H1 (cell line): ENCODE results near the gene TGM2. TPM values are rescaled to one million over a fixed set of nuclear protein-coding genes. Genes with fewer than 3 reads are reported as not detected.

Experiments
- CTCF ChIA-PET: fragments of 300-600 bp; sonication (Branson Sonifier 250); formaldehyde crosslinking; loops from one replicate; lab custom pipeline; 2021; ENCODE audit not compliant: partially characterized antibody; lab: Charles Lee
- POLR2A ChIA-PET: fragments of 300-600 bp; sonication (Branson Sonifier 250); formaldehyde crosslinking; loops from one replicate; lab custom pipeline; 2021; ENCODE audit warnings: inconsistent platforms; ENCODE audit not compliant: partially characterized antibody; lab: Charles Lee
- DNase-seq, 2 experiments: peaks; one replicate each; pipeline versions ENCODE4 v3.0.0 to v3.0.0-alpha.2; 2010 to 2022; ENCODE audit warnings: low spot score in 2 of 2, low read depth in 1 of 2, mixed read lengths in 1 of 2
- FAIRE-seq: peaks from 2 replicates; lab custom pipeline; 2011; peaks lifted over from hg19 to GRCh38; lab: Jason Lieb, UNC
- H2AFZ ChIP-seq: 2 replicates; pipeline ENCODE4 v1.8.1; 2012; ENCODE audit warnings: low read length, inconsistent platforms
- H2AK5ac ChIP-seq: 2 replicates; pipeline ENCODE4 v1.6.1; 2013; ENCODE audit warnings: low read depth, low read length
- H2BK120ac ChIP-seq: replicated peaks from 2 replicates; pipeline ENCODE3; 2013; ENCODE audit warnings: low read depth, low read length, inconsistent platforms
- H2BK12ac ChIP-seq: 2 replicates; pipeline ENCODE4 v1.6.1; 2013; ENCODE audit warnings: low read depth, low read length
- H2BK15ac ChIP-seq: 2 replicates; pipeline ENCODE4 v1.6.1; 2013; ENCODE audit warnings: low read length
- H2BK20ac ChIP-seq: 2 replicates; pipeline ENCODE4 v1.6.1; 2013; ENCODE audit warnings: low read length
- H2BK5ac ChIP-seq: 2 replicates; pipeline ENCODE4 v1.6.1; 2013; ENCODE audit warnings: low read depth, low read length
- H3K14ac ChIP-seq: 2 replicates; pipeline ENCODE4 v1.6.1; 2013; ENCODE audit warnings: inconsistent platforms; ENCODE audit not compliant: insufficient read length
- H3K18ac ChIP-seq: 2 replicates; pipeline ENCODE4 v1.6.1; 2013; ENCODE audit warnings: low read length; ENCODE audit errors: extremely low read depth
- H3K23ac ChIP-seq: 2 replicates; pipeline ENCODE4 v1.6.1; 2013; ENCODE audit warnings: inconsistent platforms; ENCODE audit not compliant: insufficient read length
- H3K23me2 ChIP-seq: 2 replicates; pipeline ENCODE4 v1.6.1; 2013; ENCODE audit warnings: low read depth, low read length
- H3K27ac ChIP-seq: 2 replicates; pipeline ENCODE4 v1.6.1; 2011; ENCODE audit warnings: low read depth, low read length, inconsistent platforms
- H3K27me3 ChIP-seq, 4 experiments: replicated peaks in 1 of 4; 1 replicate in 1 of 4; 2 replicates in 3 of 4; pipeline versions ENCODE4 v1.6.1 to v1.8.1; 2011 to 2013; ENCODE audit warnings: low read length in 3 of 4, mild to moderate bottlenecking in 3 of 4, inconsistent platforms in 2 of 4, mixed read lengths in 2 of 4, moderate library complexity in 1 of 4; ENCODE audit not compliant: control insufficient read depth in 3 of 4, insufficient read depth in 3 of 4; ENCODE audit errors: extremely low read depth in 1 of 4
- H3K36me3 ChIP-seq, 4 experiments: 2 replicates each; pipeline versions ENCODE4 v1.6.1 to v1.8.1; 2011 to 2013; ENCODE audit warnings: mild to moderate bottlenecking in 4 of 4, low read length in 3 of 4, moderate library complexity in 2 of 4, control low read depth in 1 of 4, inconsistent platforms in 1 of 4; ENCODE audit not compliant: insufficient read depth in 4 of 4, control insufficient read depth in 2 of 4
- H3K4ac ChIP-seq: replicated peaks from 2 replicates; pipeline ENCODE3; 2013; ENCODE audit warnings: low read length, low read depth, mixed read lengths, inconsistent platforms; ENCODE audit not compliant: insufficient read length
- H3K4me1 ChIP-seq, 4 experiments: replicated peaks in 1 of 4; 1 replicate in 1 of 4; 2 replicates in 3 of 4; pipeline versions ENCODE4 v1.6.1 to v1.8.1; 2011 to 2013; ENCODE audit warnings: low read length in 3 of 4, inconsistent platforms in 2 of 4, mixed read lengths in 1 of 4; ENCODE audit not compliant: insufficient read depth in 4 of 4, control insufficient read depth in 3 of 4
- H3K4me2 ChIP-seq, 2 experiments: 2 replicates each; pipeline versions ENCODE4 v1.6.1 to v1.8.1; 2011 to 2013; ENCODE audit warnings: low read depth in 2 of 2, low read length in 2 of 2, control low read depth in 1 of 2, inconsistent platforms in 1 of 2, mild to moderate bottlenecking in 1 of 2; ENCODE audit not compliant: insufficient read depth in 1 of 2
- H3K4me3 ChIP-seq, 4 experiments: fragments of 200-600, 300-600 bp in 1 of 4; sonication (generic), shearing (Covaris generic), sonication (Bioruptor Twin) in 1 of 4; 2 replicates each; pipeline versions ENCODE4 v1.5.1 to v1.8.1; 2011 to 2016; ENCODE audit warnings: low read length in 4 of 4, low read depth in 3 of 4, control low read depth in 2 of 4, inconsistent platforms in 2 of 4, mild to moderate bottlenecking in 2 of 4, mixed read lengths in 1 of 4, moderate library complexity in 1 of 4; ENCODE audit not compliant: insufficient read depth in 2 of 4; ENCODE audit errors: extremely low read depth in 1 of 4
- H3K56ac ChIP-seq: replicated peaks from 2 replicates; pipeline ENCODE3; 2013; ENCODE audit warnings: low read depth, mild to moderate bottlenecking, mixed read lengths, low read length, inconsistent platforms; ENCODE audit not compliant: insufficient read length
- H3K79me1 ChIP-seq: 2 replicates; pipeline ENCODE4 v1.6.1; 2013; ENCODE audit warnings: low read depth, low read length, control low read depth
- H3K79me2 ChIP-seq, 2 experiments: 2 replicates each; pipeline versions ENCODE4 v1.6.1 to v1.8.1; 2012 to 2013; ENCODE audit warnings: low read length in 2 of 2, mild to moderate bottlenecking in 2 of 2, inconsistent platforms in 1 of 2; ENCODE audit not compliant: insufficient read depth in 2 of 2, control insufficient read depth in 1 of 2
- H3K9ac ChIP-seq, 4 experiments: replicated peaks in 1 of 4; 1 replicate in 1 of 4; 2 replicates in 3 of 4; pipeline versions ENCODE4 v1.6.1 to v1.8.1; 2011 to 2013; ENCODE audit warnings: low read depth in 3 of 4, low read length in 3 of 4, control low read depth in 2 of 4, mild to moderate bottlenecking in 2 of 4, moderate library complexity in 2 of 4, inconsistent platforms in 1 of 4; ENCODE audit errors: extremely low read depth in 1 of 4
- H3K9me3 ChIP-seq, 2 experiments: 2 replicates each; pipeline versions ENCODE4 v1.6.1 to v1.8.1; 2012 to 2013; ENCODE audit warnings: mild to moderate bottlenecking in 2 of 2, moderate library complexity in 2 of 2, control low read depth in 1 of 2, inconsistent platforms in 1 of 2, low read depth in 1 of 2, low read length in 1 of 2, mixed read lengths in 1 of 2; ENCODE audit not compliant: insufficient read depth in 2 of 2
- H4K20me1 ChIP-seq, 2 experiments: replicated peaks in 1 of 2; 2 replicates each; pipeline versions ENCODE3 to v1.8.1; 2011 to 2013; ENCODE audit warnings: inconsistent platforms in 2 of 2, low read length in 2 of 2, mild to moderate bottlenecking in 1 of 2; ENCODE audit not compliant: insufficient read depth in 2 of 2, control insufficient read depth in 1 of 2
- H4K5ac ChIP-seq: 2 replicates; pipeline ENCODE4 v1.6.1; 2013; ENCODE audit warnings: low read length, low read depth, mixed read lengths, inconsistent platforms; ENCODE audit not compliant: insufficient read length
- H4K8ac ChIP-seq: 2 replicates; pipeline ENCODE4 v1.8.0; 2013; ENCODE audit warnings: mild to moderate bottlenecking, moderate library complexity, low read length, inconsistent platforms; ENCODE audit not compliant: insufficient read depth; ENCODE audit errors: extremely low read depth
- H4K91ac ChIP-seq: replicated peaks from 2 replicates; pipeline ENCODE3; 2013; ENCODE audit warnings: low read length, mixed read lengths, inconsistent platforms; ENCODE audit not compliant: insufficient read length
- BACH1 ChIP-seq: IDR thresholded peaks from 2 replicates; pipeline ENCODE4 v1.6.1; 2012; ENCODE audit warnings: low read length, improper control_type of control experiment
- BRCA1 ChIP-seq: IDR thresholded peaks from 2 replicates; pipeline ENCODE4 v1.6.1; 2012; ENCODE audit warnings: low read depth, low read length, improper control_type of control experiment
- CHD1 ChIP-seq: IDR thresholded peaks from 2 replicates; pipeline ENCODE4 v1.6.1; 2012; ENCODE audit warnings: low read depth, low read length, improper control_type of control experiment
- HDAC6 ChIP-seq: IDR thresholded peaks from one replicate; pipeline ENCODE4 v1.7.1; 2012; ENCODE audit warnings: low read depth, mild to moderate bottlenecking, inconsistent platforms, low read length, moderate library complexity
- JUND ChIP-seq: IDR thresholded peaks from 2 replicates; pipeline ENCODE4 v1.6.1; 2011; ENCODE audit warnings: mild to moderate bottlenecking, improper control_type of control experiment, low read length
- MAX ChIP-seq: IDR thresholded peaks from 2 replicates; pipeline ENCODE4 v1.6.1; 2012; ENCODE audit warnings: inconsistent platforms
- NANOG ChIP-seq: IDR thresholded peaks from 2 replicates; pipeline ENCODE4 v1.6.1; 2011; ENCODE audit warnings: low read length, low read depth, mild to moderate bottlenecking, inconsistent platforms; ENCODE audit not compliant: insufficient read depth, poor library complexity, severe bottlenecking
- RNF2 ChIP-seq: fragments of 200-900, 300-1000 bp; sonication (generic); IDR thresholded peaks from 2 replicates; pipeline ENCODE4 v1.7.1; 2016; ENCODE audit warnings: borderline replicate concordance, low read depth, mild to moderate bottlenecking, antibody characterized with exemption, low read length; ENCODE audit not compliant: poor library complexity, severe bottlenecking; ENCODE audit errors: missing control alignments
- RXRA ChIP-seq: IDR thresholded peaks from 2 replicates; pipeline ENCODE4 v1.6.1; 2011; ENCODE audit warnings: low read depth, mild to moderate bottlenecking, low read length, moderate library complexity; ENCODE audit not compliant: insufficient read depth
- SIX5 ChIP-seq: IDR thresholded peaks from 2 replicates; pipeline ENCODE4 v1.6.1; 2011; ENCODE audit warnings: mild to moderate bottlenecking, low read depth, low read length
- SP1 ChIP-seq: IDR thresholded peaks from 2 replicates; pipeline ENCODE4 v1.6.1; 2011; ENCODE audit warnings: low read depth, low read length
- SP4 ChIP-seq: IDR thresholded peaks from 2 replicates; pipeline ENCODE4 v1.6.1; 2012; ENCODE audit warnings: low read length, inconsistent platforms
- TAF1 ChIP-seq: IDR thresholded peaks from 2 replicates; pipeline ENCODE4 v1.6.1; 2011; ENCODE audit warnings: mild to moderate bottlenecking, low read depth, low read length
- YY1 ChIP-seq: IDR thresholded peaks from 2 replicates; pipeline ENCODE4 v1.6.1; 2011; ENCODE audit warnings: low read depth, mild to moderate bottlenecking, low read length
- WGBS, 2 experiments: shearing (Covaris generic) in 1 of 2; methylation state at CpG; one replicate each; pipeline versions ENCODE4 v1.1.6 to v1.1.7; 2013 to 2015; ENCODE audit warnings: low lambda C conversion rate in 2 of 2, mixed read lengths in 2 of 2, inconsistent platforms in 1 of 2, low coverage in 1 of 2, missing lambda C conversion rate in 1 of 2; ENCODE audit not compliant: insufficient replicate concordance in 2 of 2, insufficient coverage in 1 of 2, insufficient read length in 1 of 2; ENCODE audit errors: extremely low coverage in 1 of 2, missing lambda C conversion rate in 1 of 2; 5-methylcytosine and 5-hydroxymethylcytosine counted together
- polyA plus RNA-seq, 7 experiments: library from polyadenylated mRNA; depleted of rRNA in 3 of 7; stranded (reverse) in 5 of 7; unstranded in 2 of 7; fragments of >200 nt in 5 of 7; fragments of 200-250 nt in 2 of 7; gene quantifications; 1 replicate in 5 of 7; 2 replicates in 1 of 7; 4 replicates in 1 of 7; pipeline versions ENCODE4 v1.2.1 to v1.2.3, GENCODE V29; 2011 to 2013; ENCODE audit warnings: missing spikeins in 2 of 7, mixed read lengths in 2 of 7
- total RNA-seq: library from RNA; stranded (reverse); fragmentation: NEBNext Ultra II Directional; extraction: Animal tissue kit (Norgen Biotek cat#: 25700); gene quantifications from 2 replicates; pipeline ENCODE4 v1.2.1, GENCODE V29; 2021

Gene TGM2
- total and polyA plus RNA-seq, 2 of the 8 experiments (the other 6 are each of a cell fraction or from before 2014, with no cell fraction given): 0.86 to 1.0 TPM

GRCh38 chr20:38196592-38196991 lies 31.5 kb upstream of the TGM2 start:
- Histone ChIP-seq H3K23me2 (peaks cover 2% of the 10 kb centered on the region; the same call in 1 of the 2 replicates), H2BK5ac (no peak overlapping the region), H3K79me1 (no peaks in the 10 kb centered on the region), H3K4me3 (no peak overlapping the region), H3K9me3 (no peaks in the 10 kb centered on the region), H4K8ac (no peak overlapping the region), H3K27me3 (no peaks in the 10 kb centered on the region), H4K91ac (no peak overlapping the region), H2AFZ (no peak overlapping the region), H3K27ac (no peak overlapping the region), H3K4ac (no peak overlapping the region), H3K56ac (no peak overlapping the region), H2BK12ac (no peak overlapping the region), H4K20me1 (no peaks in the 10 kb centered on the region), H3K4me2 (no peak overlapping the region), H3K23ac (no peak overlapping the region), H3K4me1 (no peaks in the 10 kb centered on the region), H2BK120ac (no peak overlapping the region), H4K5ac (no peak overlapping the region), H2BK15ac (no peak overlapping the region), H3K14ac (no peak overlapping the region), H3K36me3 (no peaks in the 10 kb centered on the region), H3K9ac (no peak overlapping the region)
- ChIA-PET POLR2A (interaction anchor here (0.6 kb wide), 1 partner anchor 16 kb away, joined by 3 read pairs; no protein-coding TSS in a partner anchor), CTCF (interaction anchor here (0.8 to 3.6 kb wide), 9 partner anchors 9 to 139 kb away, joined by 3 to 24 read pairs (median 5); no protein-coding TSS in a partner anchor)
- no peak for DNase-seq
- TF ChIP-seq RNF2 (no peak), YY1 (no peak), SP4 (no peak), SIX5 (no peak), RXRA (no peak), JUND (no peak), NANOG (no peak), TAF1 (no peak), BACH1 (no peak), MAX (no peak), SP1 (no peak), HDAC6 (no peak), BRCA1 (no peak), CHD1 (no peak)
- TF ChIP-seq, all 59 proteins: peak for 0
- no peak overlapping the region for H2AK5ac ChIP-seq
- WGBS, 2 experiments: 91% methylated on average over 5 of the region's 5 CpGs; no CpG with 5 or more reads in 1 of the 2 experiments
- H3K79me2 ChIP-seq: no peaks in the 10 kb centered on the region
- no peak overlapping the region for H2BK20ac ChIP-seq
- H3K18ac ChIP-seq: no peak overlapping the region
- FAIRE-seq: no peak
